Measurements from ENCODE around the gene XPO1.
"Not testable (repeated sequence)": the region's sequence is repeated elsewhere in the genome, so short reads cannot be mapped to it uniquely, and the experiment has no call there.

DNA sequence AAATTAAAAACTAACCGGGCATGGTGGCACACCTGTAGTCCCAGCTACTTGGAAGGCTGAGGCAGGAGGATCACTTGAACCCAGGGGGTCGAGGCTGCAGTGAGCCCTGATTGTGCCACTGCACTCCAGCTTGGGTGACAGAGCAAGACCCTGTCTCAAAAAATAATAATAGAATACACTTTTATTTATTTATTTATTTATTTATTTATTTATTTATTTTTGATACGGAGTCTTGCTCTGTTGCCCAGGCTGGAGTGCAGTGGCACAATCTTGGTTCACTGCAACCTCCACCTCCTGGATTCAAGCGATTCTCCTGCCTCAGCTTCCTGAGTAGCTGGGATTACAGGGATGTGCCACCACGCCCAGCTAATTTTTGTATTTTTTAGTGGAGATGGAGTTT, 48.8 kb upstream of the XPO1 start:
- not testable (repeated sequence) for TF ChIP-seq CTCF, POLR2A (IDR thresholded peaks at IDR 0.05)
